ENCODE data around the gene NAB1. TPM values are rescaled to one million over a fixed set of nuclear protein-coding genes. Genes with fewer than 3 reads are reported as not detected.
"Not testable (repeated sequence)": the region's sequence is repeated elsewhere in the genome, so short reads cannot be mapped to it uniquely, and the experiment has no call there.

Gene NAB1
- total RNA-seq: 37.4 and 45.8 TPM in 2 replicates

GRCh38 chr2:190649035-190649797 is at the start of gene NAB1:
Gene NAB1, plus strand, starts transcription at chr2:190649083. Its CDS starts 10,094 bp downstream, at chr2:190659177.
- DNase-seq (ENCODE audit: low read depth): no peak

- DNase-seq (ENCODE audit: low read depth): no peak
Measured at GRCh38 chr2:190599546-190600220, 49.2 kb upstream of the NAB1 start.

DNA sequence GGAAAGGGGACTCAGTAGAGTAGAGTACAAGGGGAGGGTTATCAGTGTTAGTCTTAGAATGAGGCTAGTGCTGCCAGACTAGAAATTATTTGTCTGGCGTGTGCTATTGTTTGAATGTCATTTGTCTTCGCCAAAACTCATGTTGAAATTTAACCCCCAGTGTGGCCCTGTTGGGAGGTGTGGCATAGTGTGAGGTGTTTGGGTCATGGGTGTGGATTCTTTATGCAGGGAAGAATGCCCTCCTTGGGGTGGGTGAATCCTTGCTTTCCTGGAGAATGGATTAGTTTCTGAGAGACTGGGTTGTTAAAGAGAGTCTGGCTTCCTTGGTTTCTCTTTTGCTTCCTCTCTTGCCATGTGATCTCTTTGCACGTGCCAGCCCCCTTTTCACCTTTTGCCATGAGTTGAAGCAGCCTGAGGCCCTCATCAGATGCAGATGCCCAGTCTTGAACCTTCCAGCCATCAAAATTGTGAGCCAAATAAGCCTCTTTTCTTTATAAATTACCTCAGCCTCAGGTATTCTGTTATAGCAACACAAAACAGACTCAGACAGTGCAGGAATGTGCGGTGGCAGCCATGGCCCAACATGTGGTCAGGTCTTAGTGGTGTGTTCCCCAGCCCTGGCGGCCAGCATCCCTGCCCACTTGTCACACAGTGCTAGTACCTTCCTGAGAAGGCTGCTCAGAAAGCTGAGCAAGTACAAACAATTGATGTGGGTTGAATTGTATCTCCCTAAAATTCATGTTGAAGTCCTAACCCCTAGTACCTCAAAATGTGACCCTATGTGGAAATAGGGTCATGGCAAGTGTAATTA is 48.4 kb upstream of the NAB1 start:
- no peak for DNase-seq (ENCODE audit: low read depth)

GRCh38 chr2:190603374-190603773 is 45.5 kb upstream of the NAB1 start:
- DNase-seq (ENCODE audit: low read depth): no peak

DNA sequence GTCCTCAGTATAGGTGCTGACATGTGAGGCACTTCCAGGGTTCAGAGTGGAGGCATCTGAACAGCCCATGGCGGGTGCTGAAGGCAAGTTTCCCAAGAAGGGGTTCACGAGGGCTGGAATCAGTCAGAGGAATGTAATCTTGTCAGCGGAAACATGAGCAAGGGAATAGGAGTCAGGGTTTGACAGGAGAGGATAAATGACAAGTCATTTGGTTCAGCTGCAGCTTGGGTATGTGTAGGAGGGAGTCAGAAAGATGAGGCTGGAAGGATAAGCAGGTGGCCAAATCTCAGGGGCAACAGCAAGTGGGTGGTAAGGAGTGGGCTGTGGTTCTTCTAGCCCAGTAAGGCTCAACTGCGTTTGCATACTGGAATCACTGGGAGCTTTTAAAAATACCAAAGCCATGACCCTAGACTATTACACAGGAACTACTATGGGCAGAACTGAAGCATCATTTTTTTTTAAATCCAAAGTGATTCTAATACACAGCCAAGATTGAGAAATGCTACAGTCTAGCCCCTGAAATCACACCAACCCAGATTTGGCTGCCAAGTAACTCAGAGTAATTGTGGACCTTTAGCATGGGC is 41.8 kb upstream of the NAB1 start:
- DNase-seq (ENCODE audit: low read depth): no peak

DNA sequence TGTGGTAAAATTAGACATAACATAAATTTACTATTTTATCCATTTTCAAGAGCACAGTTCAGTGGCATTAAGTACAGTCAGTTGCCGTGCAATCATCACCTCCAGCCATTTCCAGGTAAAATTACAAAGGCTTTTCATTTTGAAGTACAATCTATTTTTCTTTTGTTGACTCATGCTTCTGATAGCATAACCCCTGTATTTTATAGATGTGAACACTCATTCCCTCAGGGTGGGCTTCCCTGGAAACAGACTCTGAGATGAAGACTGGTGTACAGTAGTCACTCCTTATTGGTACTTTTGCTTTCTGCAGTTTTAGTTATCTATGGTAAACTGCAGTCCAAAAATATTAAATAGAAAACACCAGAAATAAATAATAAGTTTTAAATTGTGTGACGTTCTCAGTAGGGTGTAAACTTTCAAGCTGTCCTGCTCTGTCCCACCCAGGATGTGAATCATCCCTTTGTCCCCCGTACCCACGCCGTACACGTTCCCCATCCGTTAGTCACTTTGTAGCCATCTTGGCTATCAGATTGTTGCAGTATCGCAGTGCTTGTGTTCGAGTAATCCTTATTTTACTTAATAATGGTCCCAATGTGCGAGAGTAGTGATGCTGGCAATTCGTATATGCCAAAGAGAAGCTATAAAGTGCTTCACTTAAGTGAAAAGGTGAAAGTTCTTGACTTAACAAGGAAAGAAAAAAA is 41.1 kb upstream of the NAB1 start:
- no peak for DNase-seq (ENCODE audit: low read depth)

DNA sequence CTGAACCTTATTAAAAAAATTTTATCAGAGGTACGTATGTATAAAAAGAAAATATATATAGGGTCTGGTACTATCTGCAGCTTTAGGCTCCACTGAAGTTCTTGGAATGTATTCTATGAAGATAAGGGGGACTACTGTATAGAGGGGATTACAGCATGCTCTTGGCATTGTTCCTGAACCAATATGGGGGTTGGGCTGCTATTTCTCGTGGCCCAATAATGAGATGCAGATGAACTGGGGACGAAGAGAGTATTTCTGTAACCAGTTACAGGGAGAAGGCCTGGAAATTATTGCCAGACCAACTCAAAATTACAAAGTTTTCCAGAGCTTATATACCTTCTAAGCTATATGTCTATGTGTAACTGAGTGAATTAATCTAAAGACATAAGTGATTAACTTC is 40.0 kb upstream of the NAB1 start:
- DNase-seq (ENCODE audit: low read depth): not testable (repeated sequence)

GRCh38 chr2:190609397-190609796 is 39.5 kb upstream of the NAB1 start:
- peak; percentile 46 for DNase-seq (ENCODE audit: low read depth)

- DNase-seq (ENCODE audit: low read depth): not testable (repeated sequence)
Measured at GRCh38 chr2:190610528-190610927, 38.4 kb upstream of the NAB1 start.

- DNase-seq (ENCODE audit: low read depth): no peak
Measured at GRCh38 chr2:190615555-190616200, 33.2 kb upstream of the NAB1 start.

- DNase-seq (ENCODE audit: low read depth): no peak
Measured at GRCh38 chr2:190618030-190618429, 30.9 kb upstream of the NAB1 start.

DNA sequence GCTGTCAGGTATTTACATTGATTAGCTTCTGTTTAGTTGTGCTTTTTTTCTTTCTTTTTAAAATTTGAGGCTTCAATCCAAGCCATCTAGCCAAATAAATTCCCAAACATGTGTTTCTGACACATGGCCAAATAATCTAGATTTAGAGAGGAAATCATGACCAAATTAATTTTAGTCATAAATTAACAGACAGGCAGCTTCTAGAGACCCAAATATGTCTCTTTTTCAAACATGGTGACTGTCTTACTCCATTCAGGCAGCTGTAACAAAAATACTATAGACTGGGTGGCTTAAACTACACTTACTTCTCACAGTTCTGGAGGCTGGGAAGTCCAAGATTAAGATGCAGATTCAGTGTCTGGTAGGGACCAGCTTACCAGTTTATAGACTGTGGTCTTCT is 23.2 kb upstream of the NAB1 start:
- DNase-seq (ENCODE audit: low read depth): no peak

DNA sequence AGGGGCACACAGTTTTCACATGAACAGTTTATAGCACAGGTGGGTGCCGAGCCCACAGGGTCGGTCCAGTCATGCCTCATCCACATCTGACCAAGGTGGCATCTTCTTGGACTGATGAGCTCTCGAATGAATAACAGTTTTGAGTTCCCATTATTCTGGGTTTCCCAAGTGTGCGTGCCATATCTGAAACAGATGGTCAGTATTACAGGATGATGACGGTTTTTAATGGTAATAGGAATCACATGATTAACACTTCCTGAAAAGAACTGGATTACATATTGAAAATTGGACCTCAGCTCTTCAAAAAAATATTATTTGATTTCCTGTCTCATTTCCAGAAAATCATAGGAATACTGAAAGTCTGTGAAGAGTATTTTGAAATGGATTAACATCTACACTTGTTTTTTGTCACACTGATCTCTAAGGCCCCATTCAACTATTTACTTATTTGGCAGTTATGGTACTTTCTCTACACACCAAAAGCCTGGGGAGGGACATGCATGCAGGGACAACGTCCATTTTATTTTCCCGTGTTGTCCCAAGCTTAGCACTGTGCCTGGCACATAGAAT is 22.2 kb upstream of the NAB1 start:
- DNase-seq (ENCODE audit: low read depth): no peak

- DNase-seq (ENCODE audit: low read depth): no peak
Measured at GRCh38 chr2:190627448-190628412, 21.2 kb upstream of the NAB1 start.

DNA sequence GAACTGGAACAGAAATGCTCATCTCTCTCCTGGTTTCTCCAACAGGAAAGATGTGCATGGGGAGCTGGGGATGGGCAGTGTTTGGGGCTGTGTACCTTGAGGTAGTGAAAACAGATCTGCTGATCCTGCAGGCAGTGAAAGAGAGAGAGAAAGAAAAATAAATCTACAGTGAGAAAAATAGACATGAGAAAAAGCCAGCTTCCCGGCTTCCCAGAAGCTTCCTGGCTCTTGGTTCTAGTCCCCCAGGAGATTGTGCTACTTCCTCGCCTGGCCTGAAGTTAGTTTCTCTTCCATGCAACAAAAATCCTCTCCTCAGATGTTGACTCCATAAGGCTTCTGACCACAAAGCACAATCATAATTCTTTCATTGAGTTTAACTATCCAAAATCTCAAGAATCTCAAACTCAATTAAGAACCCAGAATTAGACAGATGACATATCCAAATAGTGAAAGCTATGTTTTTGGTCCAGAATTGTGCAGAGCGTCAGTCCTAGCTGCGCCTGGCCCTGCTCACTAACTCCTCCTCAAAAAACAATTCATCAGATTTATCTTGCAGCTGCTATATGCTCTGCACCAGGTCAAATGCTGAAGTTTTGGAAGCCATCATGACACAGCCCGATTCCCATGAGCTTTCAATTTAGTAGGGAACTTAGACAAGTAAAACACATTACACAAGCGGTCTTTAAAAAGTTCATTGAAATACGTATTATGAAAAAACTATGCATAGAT is 20.1 kb upstream of the NAB1 start:
- no peak for DNase-seq (ENCODE audit: low read depth)

DNA sequence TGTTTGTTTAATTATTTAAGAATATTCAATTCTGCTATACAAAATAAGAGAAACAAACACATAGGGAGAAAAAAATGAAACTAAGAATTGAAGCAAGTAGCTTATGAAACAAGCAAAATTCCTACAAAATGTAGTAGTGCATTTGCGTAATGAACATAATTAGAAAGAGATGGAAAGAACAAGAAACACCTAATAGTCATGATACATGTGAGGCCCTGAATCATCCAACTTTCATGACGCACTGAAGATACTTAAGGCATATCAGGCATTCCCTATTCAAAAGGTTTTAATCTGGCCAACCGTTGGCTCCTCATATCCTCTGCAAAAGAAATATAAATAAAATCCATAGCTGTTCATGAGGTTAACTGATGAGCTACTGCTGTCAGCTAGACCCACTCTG is 14.5 kb upstream of the NAB1 start:
- DNase-seq (ENCODE audit: low read depth): no peak

GRCh38 chr2:190635781-190636180 is 13.1 kb upstream of the NAB1 start:
- DNase-seq (ENCODE audit: low read depth): no peak

- peak; percentile 85 for DNase-seq (ENCODE audit: low read depth)
Measured at GRCh38 chr2:190636361-190636760, 12.5 kb upstream of the NAB1 start.

- peak; percentile 69 for DNase-seq (ENCODE audit: low read depth)
Measured at GRCh38 chr2:190637281-190637734, 11.6 kb upstream of the NAB1 start.

All from renal cortical epithelial cell (primary cell).